ENCODE measurements around the gene KIF26A. TPM values are rescaled to one million over a fixed set of nuclear protein-coding genes. Genes with fewer than 3 reads are reported as not detected.

Gene KIF26A
- polyA plus RNA-seq, 1 of the 3 experiments (the other 2 are of a cell fraction): 1.7 TPM

DNA sequence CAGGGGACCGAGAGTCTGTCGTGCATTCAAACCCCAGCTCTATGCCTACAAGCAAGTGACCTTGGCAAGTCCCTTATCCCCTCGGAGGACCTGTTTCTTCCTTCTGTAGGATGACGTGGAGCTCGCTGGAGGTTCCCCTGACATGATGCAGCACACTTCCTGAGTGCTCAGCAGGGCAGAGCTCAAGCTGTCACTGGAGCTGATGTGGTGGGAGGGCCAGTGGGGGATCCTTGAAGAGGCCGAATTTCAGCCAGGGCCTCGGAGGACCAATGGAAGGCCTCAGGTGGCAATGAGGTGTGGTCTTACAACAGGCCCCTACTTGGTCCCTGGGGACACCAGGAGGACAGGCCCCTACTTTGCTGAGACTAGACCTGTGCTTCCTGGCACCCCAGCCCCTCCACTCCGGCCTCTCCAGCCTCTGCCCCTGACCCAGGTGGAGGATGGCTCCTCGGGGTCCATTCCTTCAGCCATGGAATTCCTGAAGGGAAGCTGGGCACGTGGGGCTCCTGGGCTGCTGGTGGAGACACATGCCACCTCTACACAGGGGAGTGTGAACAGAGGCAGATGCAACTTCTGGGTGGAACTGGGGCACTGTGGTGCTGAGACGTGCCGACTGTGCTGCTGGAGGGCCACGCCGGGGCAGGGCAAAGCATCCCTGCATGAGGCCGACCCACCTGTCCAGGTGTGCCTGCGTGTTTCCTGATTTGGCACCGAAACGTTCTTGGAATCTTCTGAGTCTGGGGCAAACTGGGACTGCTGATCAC, 18.7 kb upstream of the KIF26A start:
- ChIA-PET POLR2A (no interaction called here), CTCF (interaction anchor here (0.9 to 5.0 kb wide), 7 partner anchors 11 to 444 kb away, joined by 3 to 30 read pairs (median 4); no protein-coding TSS in a partner anchor)
- H2AFZ ChIP-seq (ENCODE audit: low read depth): no peak overlapping the region
- H3K4me1 ChIP-seq (ENCODE audit: control insufficient read depth in 1 of 2, insufficient read depth in 2 of 2, low read depth in 1 of 2, low read length in 1 of 2): no peaks in the 10 kb centered on the region
- H3K9me2 ChIP-seq: no peaks in the 10 kb centered on the region
- H3F3A ChIP-seq (replicated peaks; ENCODE audit: insufficient read depth): no peaks in the 10 kb centered on the region
- H3K4me3 ChIP-seq (ENCODE audit: low read depth in 2 of 2, low read length in 1 of 2): no peak overlapping the region
- no peaks in the 10 kb centered on the region for H3K27me3 ChIP-seq (ENCODE audit: insufficient read depth)
- 39% methylated on average over 14 of the region's 18 CpGs for WGBS (ENCODE audit: low lambda C conversion rate)
- 0 out of 2 replicates have a peak, but pooled peaks cover 6% of the 10 kb centered on the region for H3K9me3 ChIP-seq
- TF ChIP-seq POLR2AphosphoS5 (IDR thresholded peaks at IDR 0.05; ENCODE audit: low read depth, low read length) (no peak), SMC3 (IDR thresholded peaks at IDR 0.05; ENCODE audit: low read depth, low read length) (no peak), MXI1 (IDR thresholded peaks at IDR 0.05; ENCODE audit: low read depth, low read length) (no peak), CHD2 (IDR thresholded peaks at IDR 0.05; ENCODE audit: low read length, partially characterized antibody) (no peak), EZH2phosphoT487 (IDR thresholded peaks at IDR 0.05; ENCODE audit: borderline replicate concordance, low read depth) (no peak), ELF1 (IDR thresholded peaks at IDR 0.05) (no peak), MEF2A (IDR thresholded peaks at IDR 0.05; ENCODE audit: borderline replicate concordance, low read depth) (no peak)
- TF ChIP-seq, protein P1, sequence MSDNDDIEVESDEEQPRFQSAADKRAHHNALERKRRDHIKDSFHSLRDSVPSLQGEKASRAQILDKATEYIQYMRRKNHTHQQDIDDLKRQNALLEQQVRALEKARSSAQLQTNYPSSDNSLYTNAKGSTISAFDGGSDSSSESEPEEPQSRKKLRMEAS (IDR thresholded peaks at IDR 0.05; ENCODE audit: low read depth): no peak
- TF ChIP-seq, protein P2, sequence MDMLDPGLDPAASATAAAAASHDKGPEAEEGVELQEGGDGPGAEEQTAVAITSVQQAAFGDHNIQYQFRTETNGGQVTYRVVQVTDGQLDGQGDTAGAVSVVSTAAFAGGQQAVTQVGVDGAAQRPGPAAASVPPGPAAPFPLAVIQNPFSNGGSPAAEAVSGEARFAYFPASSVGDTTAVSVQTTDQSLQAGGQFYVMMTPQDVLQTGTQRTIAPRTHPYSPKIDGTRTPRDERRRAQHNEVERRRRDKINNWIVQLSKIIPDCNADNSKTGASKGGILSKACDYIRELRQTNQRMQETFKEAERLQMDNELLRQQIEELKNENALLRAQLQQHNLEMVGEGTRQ (IDR thresholded peaks at IDR 0.05; ENCODE audit: borderline replicate concordance, low read depth, low read length): no peak
- no peaks in the 10 kb centered on the region for H3K79me2 ChIP-seq (ENCODE audit: insufficient read depth)
- H3K4me2 ChIP-seq: no peak overlapping the region
- DNase-seq: no peak
- H3K36me3 ChIP-seq (replicated peaks in 1 of 2; ENCODE audit: control insufficient read depth in 1 of 2, insufficient read depth in 2 of 2, low read length in 1 of 2): no peaks in the 10 kb centered on the region
- no peak overlapping the region for H3K9ac ChIP-seq
- H3K27ac ChIP-seq (ENCODE audit: low read depth in 2 of 2, low read length in 1 of 2): no peak overlapping the region
- no peaks in the 10 kb centered on the region for H4K20me1 ChIP-seq (ENCODE audit: insufficient read depth)

DNA sequence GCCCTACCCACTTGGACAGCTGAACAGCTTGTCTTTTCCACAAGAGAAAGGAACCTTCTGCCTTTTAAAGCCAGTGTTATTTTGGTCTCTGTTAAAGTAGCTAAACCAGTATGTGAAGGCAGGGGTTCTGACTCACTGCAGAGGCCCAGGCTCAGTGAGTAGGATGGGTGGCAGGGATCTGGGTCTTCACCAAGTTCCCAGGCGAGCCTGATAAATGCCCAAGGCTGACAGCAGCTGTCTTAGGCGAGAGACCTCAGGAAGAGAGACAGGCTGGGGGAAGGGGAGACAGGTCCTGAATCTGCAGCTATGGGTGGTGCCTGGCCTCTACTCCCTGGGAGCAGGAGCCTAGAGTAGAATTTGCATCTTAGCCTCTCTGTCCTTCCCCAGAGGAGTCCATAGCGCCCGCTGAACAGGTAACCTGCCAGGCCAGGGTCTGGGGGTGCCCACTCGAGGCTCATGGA, 18.1 kb upstream of the KIF26A start:
- Histone ChIP-seq H3K9me3 (peaks cover 9% of the 10 kb centered on the region; the same call in 1 of the 2 replicates), H3K27me3 (ENCODE audit: insufficient read depth) (no peaks in the 10 kb centered on the region), H3F3A (replicated peaks; ENCODE audit: insufficient read depth) (no peaks in the 10 kb centered on the region), H3K4me1 (ENCODE audit: control insufficient read depth in 1 of 2, insufficient read depth in 2 of 2, low read depth in 1 of 2, low read length in 1 of 2) (no peaks in the 10 kb centered on the region), H3K4me2 (no peak overlapping the region), H4K20me1 (ENCODE audit: insufficient read depth) (no peaks in the 10 kb centered on the region), H2AFZ (ENCODE audit: low read depth) (no peak overlapping the region), H3K9me2 (no peaks in the 10 kb centered on the region), H3K79me2 (ENCODE audit: insufficient read depth) (no peaks in the 10 kb centered on the region), H3K36me3 (replicated peaks in 1 of 2; ENCODE audit: control insufficient read depth in 1 of 2, insufficient read depth in 2 of 2, low read length in 1 of 2) (no peaks in the 10 kb centered on the region), H3K9ac (no peak overlapping the region), H3K4me3 (ENCODE audit: low read depth in 2 of 2, low read length in 1 of 2) (no peak overlapping the region), H3K27ac (ENCODE audit: low read depth in 2 of 2, low read length in 1 of 2) (no peak overlapping the region)
- no peak for TF ChIP-seq ELF1 (IDR thresholded peaks at IDR 0.05)
- no peak for TF ChIP-seq YY1 (IDR thresholded peaks at IDR 0.05; ENCODE audit: low read depth)
- no peak for TF ChIP-seq RAD21 (IDR thresholded peaks at IDR 0.05; ENCODE audit: low read length)
- no peak for TF ChIP-seq TEAD4 (IDR thresholded peaks at IDR 0.05; ENCODE audit: borderline replicate concordance, insufficient read depth)
- TF ChIP-seq, protein P3, sequence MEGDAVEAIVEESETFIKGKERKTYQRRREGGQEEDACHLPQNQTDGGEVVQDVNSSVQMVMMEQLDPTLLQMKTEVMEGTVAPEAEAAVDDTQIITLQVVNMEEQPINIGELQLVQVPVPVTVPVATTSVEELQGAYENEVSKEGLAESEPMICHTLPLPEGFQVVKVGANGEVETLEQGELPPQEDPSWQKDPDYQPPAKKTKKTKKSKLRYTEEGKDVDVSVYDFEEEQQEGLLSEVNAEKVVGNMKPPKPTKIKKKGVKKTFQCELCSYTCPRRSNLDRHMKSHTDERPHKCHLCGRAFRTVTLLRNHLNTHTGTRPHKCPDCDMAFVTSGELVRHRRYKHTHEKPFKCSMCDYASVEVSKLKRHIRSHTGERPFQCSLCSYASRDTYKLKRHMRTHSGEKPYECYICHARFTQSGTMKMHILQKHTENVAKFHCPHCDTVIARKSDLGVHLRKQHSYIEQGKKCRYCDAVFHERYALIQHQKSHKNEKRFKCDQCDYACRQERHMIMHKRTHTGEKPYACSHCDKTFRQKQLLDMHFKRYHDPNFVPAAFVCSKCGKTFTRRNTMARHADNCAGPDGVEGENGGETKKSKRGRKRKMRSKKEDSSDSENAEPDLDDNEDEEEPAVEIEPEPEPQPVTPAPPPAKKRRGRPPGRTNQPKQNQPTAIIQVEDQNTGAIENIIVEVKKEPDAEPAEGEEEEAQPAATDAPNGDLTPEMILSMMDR (IDR thresholded peaks at IDR 0.05): no peak
- no peak for TF ChIP-seq FOXM1 (IDR thresholded peaks at IDR 0.05; ENCODE audit: low read depth)
- TF ChIP-seq GABPA (IDR thresholded peaks at IDR 0.05; ENCODE audit: low read depth): no peak
- no peak for TF ChIP-seq RFX5 (IDR thresholded peaks at IDR 0.05; ENCODE audit: low read length)
- TF ChIP-seq, protein P4, sequence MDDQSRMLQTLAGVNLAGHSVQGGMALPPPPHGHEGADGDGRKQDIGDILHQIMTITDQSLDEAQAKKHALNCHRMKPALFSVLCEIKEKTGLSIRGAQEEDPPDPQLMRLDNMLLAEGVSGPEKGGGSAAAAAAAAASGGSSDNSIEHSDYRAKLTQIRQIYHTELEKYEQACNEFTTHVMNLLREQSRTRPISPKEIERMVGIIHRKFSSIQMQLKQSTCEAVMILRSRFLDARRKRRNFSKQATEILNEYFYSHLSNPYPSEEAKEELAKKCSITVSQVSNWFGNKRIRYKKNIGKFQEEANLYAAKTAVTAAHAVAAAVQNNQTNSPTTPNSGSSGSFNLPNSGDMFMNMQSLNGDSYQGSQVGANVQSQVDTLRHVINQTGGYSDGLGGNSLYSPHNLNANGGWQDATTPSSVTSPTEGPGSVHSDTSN (IDR thresholded peaks at IDR 0.05): no peak
- no peak for TF ChIP-seq FOSL2 (IDR thresholded peaks at IDR 0.05; ENCODE audit: borderline replicate concordance, low read depth)
- CTCF ChIA-PET: interaction anchor here (0.5 to 5.0 kb wide), 7 partner anchors 11 to 444 kb away, joined by 3 to 30 read pairs (median 4); no protein-coding TSS in a partner anchor
- POLR2A ChIA-PET: no interaction called here
- WGBS (ENCODE audit: low lambda C conversion rate): 22% methylated on average over 5 of the region's 5 CpGs
- no peak for DNase-seq

Measured in SK-N-SH (cell line).